ENCODE results near the gene KAZN. TPM values are rescaled to one million over a fixed set of nuclear protein-coding genes. Genes with fewer than 3 reads are reported as not detected.

Gene KAZN
- total and polyA plus RNA-seq, 2 donors (not counting 1 experiment from before 2014, with no cell fraction given): 3.4 to 5.0 TPM

DNA sequence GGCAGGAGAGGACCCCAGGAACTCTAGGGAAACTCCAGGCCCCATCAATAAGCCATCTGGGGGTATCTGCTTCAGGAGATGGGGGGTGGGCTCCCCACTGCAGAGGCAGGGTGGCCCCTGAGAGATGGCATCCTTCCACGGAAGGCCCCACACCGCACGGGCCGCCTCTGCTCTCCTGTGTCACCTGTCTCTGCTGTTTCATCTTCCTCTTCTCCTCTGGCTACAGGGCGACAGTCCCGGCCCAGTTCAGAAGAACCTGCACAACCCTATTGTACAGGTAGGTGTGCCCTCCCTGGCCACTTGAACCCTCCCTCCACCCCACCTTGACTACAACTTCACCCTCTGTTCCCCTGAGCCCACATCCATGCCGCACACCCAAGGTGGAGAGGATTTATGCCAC, 464.9 kb downstream of the KAZN start:
- H3K27me3 ChIP-seq (ENCODE audit: control insufficient read depth, insufficient read depth, low read length): no peaks in the 10 kb centered on the region
- peaks cover 2% of the 10 kb centered on the region for H3K36me3 ChIP-seq (ENCODE audit: control insufficient read depth, insufficient read depth, low read length)
- DNase-seq (ENCODE audit: low read depth in 2 of 2): no peak
- H3K79me2 ChIP-seq (ENCODE audit: control insufficient read depth, insufficient read depth, low read length): no peaks in the 10 kb centered on the region
- no peaks in the 10 kb centered on the region for H3K9me3 ChIP-seq (ENCODE audit: control insufficient read depth, insufficient read depth, low read depth, low read length)
- H3K4me1 ChIP-seq (ENCODE audit: control insufficient read depth, extremely low read depth, insufficient read depth, low read length): no peaks in the 10 kb centered on the region
- no peak overlapping the region for H3K9ac ChIP-seq (ENCODE audit: insufficient read depth, low read length)
- H2AFZ ChIP-seq (ENCODE audit: low read length): no peak overlapping the region
- H3K27ac ChIP-seq (ENCODE audit: insufficient read depth, low read length): no peak overlapping the region
- no peak for TF ChIP-seq EZH2 (IDR thresholded peaks at IDR 0.05; ENCODE audit: low read length, missing control alignments)
- TF ChIP-seq, protein P1, sequence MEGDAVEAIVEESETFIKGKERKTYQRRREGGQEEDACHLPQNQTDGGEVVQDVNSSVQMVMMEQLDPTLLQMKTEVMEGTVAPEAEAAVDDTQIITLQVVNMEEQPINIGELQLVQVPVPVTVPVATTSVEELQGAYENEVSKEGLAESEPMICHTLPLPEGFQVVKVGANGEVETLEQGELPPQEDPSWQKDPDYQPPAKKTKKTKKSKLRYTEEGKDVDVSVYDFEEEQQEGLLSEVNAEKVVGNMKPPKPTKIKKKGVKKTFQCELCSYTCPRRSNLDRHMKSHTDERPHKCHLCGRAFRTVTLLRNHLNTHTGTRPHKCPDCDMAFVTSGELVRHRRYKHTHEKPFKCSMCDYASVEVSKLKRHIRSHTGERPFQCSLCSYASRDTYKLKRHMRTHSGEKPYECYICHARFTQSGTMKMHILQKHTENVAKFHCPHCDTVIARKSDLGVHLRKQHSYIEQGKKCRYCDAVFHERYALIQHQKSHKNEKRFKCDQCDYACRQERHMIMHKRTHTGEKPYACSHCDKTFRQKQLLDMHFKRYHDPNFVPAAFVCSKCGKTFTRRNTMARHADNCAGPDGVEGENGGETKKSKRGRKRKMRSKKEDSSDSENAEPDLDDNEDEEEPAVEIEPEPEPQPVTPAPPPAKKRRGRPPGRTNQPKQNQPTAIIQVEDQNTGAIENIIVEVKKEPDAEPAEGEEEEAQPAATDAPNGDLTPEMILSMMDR (conservative IDR thresholded peaks at IDR 0.05 in 1 of 2, IDR thresholded peaks at IDR 0.05 in 1 of 2; ENCODE audit: low read depth in 1 of 2, low read length in 2 of 2): no peak
- H4K20me1 ChIP-seq (ENCODE audit: control insufficient read depth, extremely low read depth, insufficient read depth, low read length): no peaks in the 10 kb centered on the region
- no peak overlapping the region for H3K4me3 ChIP-seq (replicated peaks in 1 of 4; ENCODE audit: control extremely low read depth in 1 of 4, insufficient read depth in 1 of 4, low read depth in 3 of 4, low read length in 4 of 4)
- no peak overlapping the region for H3K4me2 ChIP-seq (ENCODE audit: extremely low read depth, insufficient read depth, low read length)

DNA sequence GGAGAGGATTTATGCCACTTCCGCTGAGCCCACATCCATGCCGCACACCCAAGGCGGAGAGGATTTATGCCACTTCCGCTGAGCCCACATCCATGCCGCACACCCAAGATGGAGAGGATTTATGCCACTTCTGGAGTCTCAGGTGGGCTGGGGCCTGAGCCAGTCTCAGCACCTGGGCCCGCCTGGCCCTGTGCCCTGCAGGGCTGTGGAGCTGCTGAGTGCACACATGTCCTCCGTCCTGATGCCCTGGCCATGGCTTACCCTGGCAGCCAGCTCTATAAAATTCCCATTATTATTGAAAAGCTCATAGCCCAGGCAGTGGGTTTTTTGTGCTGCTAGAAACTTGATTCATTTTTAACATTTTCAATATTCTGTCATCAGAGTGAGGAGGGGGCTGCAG, 465.3 kb downstream of the KAZN start:
- no peak overlapping the region for H3K4me2 ChIP-seq (ENCODE audit: extremely low read depth, insufficient read depth, low read length)
- no peaks in the 10 kb centered on the region for H3K4me1 ChIP-seq (ENCODE audit: control insufficient read depth, extremely low read depth, insufficient read depth, low read length)
- TF ChIP-seq EZH2 (IDR thresholded peaks at IDR 0.05; ENCODE audit: low read length, missing control alignments): no peak
- TF ChIP-seq, protein P1 (conservative IDR thresholded peaks at IDR 0.05 in 1 of 2, IDR thresholded peaks at IDR 0.05 in 1 of 2; ENCODE audit: low read depth in 1 of 2, low read length in 2 of 2): no peak
- no peaks in the 10 kb centered on the region for H3K9me3 ChIP-seq (ENCODE audit: control insufficient read depth, insufficient read depth, low read depth, low read length)
- H3K36me3 ChIP-seq (ENCODE audit: control insufficient read depth, insufficient read depth, low read length): peaks cover 2% of the 10 kb centered on the region
- no peaks in the 10 kb centered on the region for H3K79me2 ChIP-seq (ENCODE audit: control insufficient read depth, insufficient read depth, low read length)
- H3K9ac ChIP-seq (ENCODE audit: insufficient read depth, low read length): no peak overlapping the region
- H2AFZ ChIP-seq (ENCODE audit: low read length): no peak overlapping the region
- no peaks in the 10 kb centered on the region for H4K20me1 ChIP-seq (ENCODE audit: control insufficient read depth, extremely low read depth, insufficient read depth, low read length)
- no peaks in the 10 kb centered on the region for H3K27me3 ChIP-seq (ENCODE audit: control insufficient read depth, insufficient read depth, low read length)
- H3K27ac ChIP-seq (ENCODE audit: insufficient read depth, low read length): no peak overlapping the region
- no peak for DNase-seq (ENCODE audit: low read depth in 2 of 2)
- H3K4me3 ChIP-seq (replicated peaks in 1 of 4; ENCODE audit: control extremely low read depth in 1 of 4, insufficient read depth in 1 of 4, low read depth in 3 of 4, low read length in 4 of 4): no peak overlapping the region

DNA sequence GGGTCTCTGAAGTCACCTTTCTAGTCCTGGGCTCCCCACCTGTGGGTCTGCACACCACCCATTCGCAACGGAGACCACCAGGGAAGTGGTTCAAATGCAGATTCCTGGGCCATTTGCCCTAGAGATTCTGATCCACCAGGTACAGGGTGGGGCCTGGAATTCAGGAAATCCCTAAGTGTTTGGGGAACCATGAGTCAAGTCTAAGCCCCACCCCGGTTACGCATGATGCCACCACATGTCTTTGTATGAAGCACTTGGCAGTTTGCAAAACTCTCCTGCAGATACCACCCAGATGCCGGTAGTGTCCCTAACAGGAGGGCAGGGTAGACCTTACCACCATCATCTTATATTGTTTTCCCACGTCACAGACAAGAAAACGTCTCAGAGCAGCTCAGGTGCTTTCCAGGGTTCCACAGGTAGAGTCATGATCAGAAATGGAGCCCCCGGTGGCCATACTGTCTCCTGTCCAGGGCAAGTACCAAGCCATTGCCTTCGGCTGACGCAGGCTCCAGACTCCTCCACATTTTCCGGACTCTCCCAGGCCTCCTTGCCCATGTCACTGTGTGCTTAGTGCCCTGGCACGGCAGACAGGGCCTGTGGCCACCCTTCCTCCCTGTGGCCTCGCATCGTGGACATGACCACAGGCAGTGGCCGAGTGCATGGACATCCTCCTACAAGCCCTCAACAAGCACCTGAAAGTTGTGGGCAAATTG, 465.9 kb downstream of the KAZN start:
- Histone ChIP-seq H3K4me3 (replicated peaks in 1 of 4; ENCODE audit: control extremely low read depth in 1 of 4, insufficient read depth in 1 of 4, low read depth in 3 of 4, low read length in 4 of 4) (no peak overlapping the region), H3K9ac (ENCODE audit: insufficient read depth, low read length) (no peak overlapping the region), H3K27ac (ENCODE audit: insufficient read depth, low read length) (no peak overlapping the region), H3K36me3 (ENCODE audit: control insufficient read depth, insufficient read depth, low read length) (peaks cover 2% of the 10 kb centered on the region), H3K79me2 (ENCODE audit: control insufficient read depth, insufficient read depth, low read length) (no peaks in the 10 kb centered on the region), H3K27me3 (ENCODE audit: control insufficient read depth, insufficient read depth, low read length) (no peaks in the 10 kb centered on the region), H4K20me1 (ENCODE audit: control insufficient read depth, extremely low read depth, insufficient read depth, low read length) (no peaks in the 10 kb centered on the region), H2AFZ (ENCODE audit: low read length) (no peak overlapping the region), H3K9me3 (ENCODE audit: control insufficient read depth, insufficient read depth, low read depth, low read length) (no peaks in the 10 kb centered on the region), H3K4me1 (ENCODE audit: control insufficient read depth, extremely low read depth, insufficient read depth, low read length) (no peaks in the 10 kb centered on the region), H3K4me2 (ENCODE audit: extremely low read depth, insufficient read depth, low read length) (no peak overlapping the region)
- TF ChIP-seq, protein P1 (conservative IDR thresholded peaks at IDR 0.05 in 1 of 2, IDR thresholded peaks at IDR 0.05 in 1 of 2; ENCODE audit: low read depth in 1 of 2, low read length in 2 of 2): no peak
- no peak for TF ChIP-seq EZH2 (IDR thresholded peaks at IDR 0.05; ENCODE audit: low read length, missing control alignments)
- DNase-seq (ENCODE audit: low read depth in 2 of 2): no peak

Data from fibroblast of lung (primary cell).